HUES48 (cell line): ENCODE results near the gene ASIP.
"Not testable (repeated sequence)": the region's sequence is repeated elsewhere in the genome, so short reads cannot be mapped to it uniquely, and the experiment has no call there.

Experiments used
- H3K27ac ChIP-seq: one replicate; pipeline ENCODE4 v1.7.0; 2013; ENCODE audit warnings: low read depth, low read length, inconsistent platforms
- H3K27me3 ChIP-seq: 2 replicates; pipeline ENCODE4 v1.6.1; 2013; ENCODE audit warnings: mild to moderate bottlenecking, low read length; ENCODE audit not compliant: control insufficient read depth, insufficient read depth
- H3K36me3 ChIP-seq: 2 replicates; pipeline ENCODE4 v1.6.1; 2013; ENCODE audit warnings: low read length; ENCODE audit not compliant: control insufficient read depth, insufficient read depth
- H3K4me1 ChIP-seq: 2 replicates; pipeline ENCODE4 v1.6.1; 2013; ENCODE audit warnings: mild to moderate bottlenecking, low read length; ENCODE audit not compliant: control insufficient read depth, insufficient read depth
- H3K4me3 ChIP-seq: 2 replicates; pipeline ENCODE4 v1.5.1; 2013; ENCODE audit warnings: mild to moderate bottlenecking, low read depth, low read length
- H3K9ac ChIP-seq: 2 replicates; pipeline ENCODE4 v1.6.1; 2013; ENCODE audit warnings: mild to moderate bottlenecking, low read depth, low read length, moderate library complexity
- H3K9me3 ChIP-seq: 2 replicates; pipeline ENCODE4 v1.6.1; 2013; ENCODE audit warnings: low read length; ENCODE audit not compliant: control insufficient read depth, insufficient read depth

Gene ASIP

GRCh38 chr20:34240693-34241615, at the start of gene ASIP:
TSS of gene ASIP (plus strand) at chr20:34241423. CDS start at chr20:34260375, 18,952 bp downstream.
- H3K27me3 ChIP-seq: no peaks in the 10 kb centered on the region
- H3K4me3 ChIP-seq: no peak within 1 kb of the TSS
- no peaks in the 10 kb centered on the region for H3K9me3 ChIP-seq
- no peak within 1 kb of the TSS for H3K9ac ChIP-seq
- H3K27ac ChIP-seq: no peak within 1 kb of the TSS
- no peaks in the 10 kb centered on the region for H3K36me3 ChIP-seq
- H3K4me1 ChIP-seq: no peaks in the 10 kb centered on the region; the same call in 1 of the 2 replicates

GRCh38 chr20:34193051-34193450, 48.2 kb upstream of the ASIP start:
- Histone ChIP-seq H3K4me3 (no peak overlapping the region), H3K27me3 (no peaks in the 10 kb centered on the region), H3K9ac (no peak overlapping the region), H3K4me1 (peaks cover 13% of the 10 kb centered on the region), H3K36me3 (no peaks in the 10 kb centered on the region), H3K27ac (no peak overlapping the region), H3K9me3 (no peaks in the 10 kb centered on the region)

GRCh38 chr20:34199183-34199582, 42.0 kb upstream of the ASIP start:
- H3K9me3 ChIP-seq: no peaks in the 10 kb centered on the region
- H3K27me3 ChIP-seq: no peaks in the 10 kb centered on the region
- H3K4me3 ChIP-seq: no peak overlapping the region
- no peaks in the 10 kb centered on the region for H3K36me3 ChIP-seq
- no peak overlapping the region for H3K9ac ChIP-seq
- H3K4me1 ChIP-seq: peaks cover 5% of the 10 kb centered on the region
- H3K27ac ChIP-seq: no peak overlapping the region

- no peaks in the 10 kb centered on the region for H3K36me3 ChIP-seq
- H3K4me3 ChIP-seq: no peak overlapping the region
- no peaks in the 10 kb centered on the region for H3K9me3 ChIP-seq
- no peak overlapping the region for H3K27ac ChIP-seq
- H3K9ac ChIP-seq: no peak overlapping the region
- peaks cover 4% of the 10 kb centered on the region for H3K4me1 ChIP-seq
- H3K27me3 ChIP-seq: no peaks in the 10 kb centered on the region
Observed at GRCh38 chr20:34200023-34200422, 41.2 kb upstream of the ASIP start.

GRCh38 chr20:34201531-34201930, 39.7 kb upstream of the ASIP start:
- Histone ChIP-seq H3K4me3 (no peak overlapping the region), H3K9ac (no peak overlapping the region), H3K27me3 (no peaks in the 10 kb centered on the region), H3K9me3 (no peaks in the 10 kb centered on the region), H3K4me1 (no peaks in the 10 kb centered on the region), H3K27ac (no peak overlapping the region), H3K36me3 (no peaks in the 10 kb centered on the region)

GRCh38 chr20:34205172-34205880, 35.9 kb upstream of the ASIP start:
- H3K9ac ChIP-seq, H3K9me3 ChIP-seq, H3K27ac ChIP-seq, H3K4me3 ChIP-seq, H3K27me3 ChIP-seq, H3K36me3 ChIP-seq, H3K4me1 ChIP-seq: not testable (repeated sequence)

GRCh38 chr20:34209111-34209510, 32.1 kb upstream of the ASIP start:
- H3K36me3 ChIP-seq: no peaks in the 10 kb centered on the region
- H3K9me3 ChIP-seq: no peaks in the 10 kb centered on the region; the same call in 1 of the 2 replicates
- H3K4me1 ChIP-seq: no peaks in the 10 kb centered on the region
- H3K4me3 ChIP-seq: no peak overlapping the region
- no peak overlapping the region for H3K9ac ChIP-seq
- H3K27ac ChIP-seq: no peak overlapping the region
- peaks cover 9% of the 10 kb centered on the region; the same call in 1 of the 2 replicates for H3K27me3 ChIP-seq

- no peaks in the 10 kb centered on the region for H3K36me3 ChIP-seq
- H3K4me3 ChIP-seq: no peak overlapping the region
- no peaks in the 10 kb centered on the region; the same call in 1 of the 2 replicates for H3K9me3 ChIP-seq
- no peaks in the 10 kb centered on the region for H3K4me1 ChIP-seq
- H3K27ac ChIP-seq: no peak overlapping the region
- H3K27me3 ChIP-seq: peaks cover 21% of the 10 kb centered on the region
- H3K9ac ChIP-seq: no peak overlapping the region
Observed at GRCh38 chr20:34210271-34210670, 31.0 kb upstream of the ASIP start.

GRCh38 chr20:34211591-34211990, 29.6 kb upstream of the ASIP start:
- H3K27ac ChIP-seq: no peak overlapping the region
- peaks cover 32% of the 10 kb centered on the region for H3K27me3 ChIP-seq
- H3K4me1 ChIP-seq: no peaks in the 10 kb centered on the region
- no peaks in the 10 kb centered on the region; the same call in 1 of the 2 replicates for H3K9me3 ChIP-seq
- H3K9ac ChIP-seq: no peak overlapping the region
- H3K36me3 ChIP-seq: no peaks in the 10 kb centered on the region
- no peak overlapping the region for H3K4me3 ChIP-seq

GRCh38 chr20:34213213-34213612, 28.0 kb upstream of the ASIP start:
- no peaks in the 10 kb centered on the region for H3K36me3 ChIP-seq
- no peaks in the 10 kb centered on the region for H3K4me1 ChIP-seq
- H3K9me3 ChIP-seq: no peaks in the 10 kb centered on the region; the same call in 1 of the 2 replicates
- no peak overlapping the region for H3K4me3 ChIP-seq
- no peak overlapping the region for H3K27ac ChIP-seq
- no peak overlapping the region for H3K9ac ChIP-seq
- H3K27me3 ChIP-seq: peaks cover 42% of the 10 kb centered on the region
